Measurements from ENCODE around the gene FLT3LG. TPM values are rescaled to one million over a fixed set of nuclear protein-coding genes. Genes with fewer than 3 reads are reported as not detected.

Gene FLT3LG
- total RNA-seq, 1 experiment from 2014 or later = 0.18 TPM

DNA sequence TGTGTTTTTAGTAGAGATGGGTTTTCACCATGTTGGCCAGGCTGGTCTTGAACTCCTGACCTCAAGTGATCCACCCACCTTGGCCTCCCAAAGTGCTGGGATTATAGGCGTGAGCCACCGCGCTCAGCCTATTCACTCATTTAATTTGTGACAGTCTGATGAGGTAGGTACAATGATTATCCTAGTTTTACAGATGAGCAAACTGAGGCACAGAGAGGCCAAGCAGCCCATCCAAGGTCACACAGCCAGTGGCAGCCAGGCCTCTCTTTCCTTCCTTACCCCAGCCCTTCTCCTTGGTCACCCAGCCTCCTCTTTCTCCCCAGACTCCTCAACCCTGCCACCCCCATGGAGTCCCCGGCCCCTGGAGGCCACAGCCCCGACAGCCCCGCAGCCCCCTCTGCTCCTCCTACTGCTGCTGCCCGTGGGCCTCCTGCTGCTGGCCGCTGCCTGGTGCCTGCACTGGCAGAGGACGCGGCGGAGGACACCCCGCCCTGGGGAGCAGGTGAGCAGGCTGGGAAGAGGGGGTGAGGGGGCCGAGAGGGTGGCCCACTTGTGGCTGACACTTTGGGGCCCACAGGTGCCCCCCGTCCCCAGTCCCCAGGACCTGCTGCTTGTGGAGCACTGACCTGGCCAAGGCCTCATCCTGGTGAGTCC lies 6.1 kb downstream of the FLT3LG start:
- no peaks in the 10 kb centered on the region for H3K9me2 ChIP-seq (replicated peaks; ENCODE audit: low read length)
- no peak overlapping the region for H3K27ac ChIP-seq (ENCODE audit: low read length)
- H3K4me1 ChIP-seq (ENCODE audit: insufficient read depth, low read length) = no peaks in the 10 kb centered on the region
- BruUV-seq (replicated peaks) = no TSS peak
- ChIA-PET POLR2A (ENCODE audit: unreplicated experiment) (no interaction called here), CTCF (no interaction called here)
- intact Hi-C loops (cut with micrococcal nuclease) = no loop called here
- H3K4me2 ChIP-seq (ENCODE audit: low read length) = no peak overlapping the region
- no peak overlapping the region for H3K4me3 ChIP-seq (ENCODE audit: low read length)
- H4K20me1 ChIP-seq (ENCODE audit: low read length) = no peaks in the 10 kb centered on the region
- TF ChIP-seq, protein P1, sequence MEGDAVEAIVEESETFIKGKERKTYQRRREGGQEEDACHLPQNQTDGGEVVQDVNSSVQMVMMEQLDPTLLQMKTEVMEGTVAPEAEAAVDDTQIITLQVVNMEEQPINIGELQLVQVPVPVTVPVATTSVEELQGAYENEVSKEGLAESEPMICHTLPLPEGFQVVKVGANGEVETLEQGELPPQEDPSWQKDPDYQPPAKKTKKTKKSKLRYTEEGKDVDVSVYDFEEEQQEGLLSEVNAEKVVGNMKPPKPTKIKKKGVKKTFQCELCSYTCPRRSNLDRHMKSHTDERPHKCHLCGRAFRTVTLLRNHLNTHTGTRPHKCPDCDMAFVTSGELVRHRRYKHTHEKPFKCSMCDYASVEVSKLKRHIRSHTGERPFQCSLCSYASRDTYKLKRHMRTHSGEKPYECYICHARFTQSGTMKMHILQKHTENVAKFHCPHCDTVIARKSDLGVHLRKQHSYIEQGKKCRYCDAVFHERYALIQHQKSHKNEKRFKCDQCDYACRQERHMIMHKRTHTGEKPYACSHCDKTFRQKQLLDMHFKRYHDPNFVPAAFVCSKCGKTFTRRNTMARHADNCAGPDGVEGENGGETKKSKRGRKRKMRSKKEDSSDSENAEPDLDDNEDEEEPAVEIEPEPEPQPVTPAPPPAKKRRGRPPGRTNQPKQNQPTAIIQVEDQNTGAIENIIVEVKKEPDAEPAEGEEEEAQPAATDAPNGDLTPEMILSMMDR (conservative IDR thresholded peaks at IDR 0.05; ENCODE audit: low read depth, low read length) = no peak
- TF ChIP-seq EZH2phosphoT487 (IDR thresholded peaks at IDR 0.05; ENCODE audit: borderline replicate concordance, low read length) (no peak), EZH2 (IDR thresholded peaks at IDR 0.05; ENCODE audit: low read length, unreplicated experiment) (no peak)
- H3K36me3 ChIP-seq (ENCODE audit: low read depth, low read length) = no peaks in the 10 kb centered on the region
- H3K27me3 ChIP-seq (ENCODE audit: low read length) = no peaks in the 10 kb centered on the region
- ATAC-seq (no peak), DNase-seq (no peak)
- H2AFZ ChIP-seq (ENCODE audit: low read length) = no peak overlapping the region
- H3K9ac ChIP-seq (ENCODE audit: low read length) = no peak overlapping the region
- no peaks in the 10 kb centered on the region for H3F3A ChIP-seq (ENCODE audit: low read length, unreplicated experiment)
- no peaks in the 10 kb centered on the region for H3K79me2 ChIP-seq (ENCODE audit: low read length)
- no peaks in the 10 kb centered on the region for H3K9me3 ChIP-seq (ENCODE audit: low read length)

- intact Hi-C loops (cut with micrococcal nuclease) = no loop called here
- no peak for ATAC-seq
Measured at GRCh38 chr19:49481020-49481683, 7.1 kb downstream of the FLT3LG start.

DNA sequence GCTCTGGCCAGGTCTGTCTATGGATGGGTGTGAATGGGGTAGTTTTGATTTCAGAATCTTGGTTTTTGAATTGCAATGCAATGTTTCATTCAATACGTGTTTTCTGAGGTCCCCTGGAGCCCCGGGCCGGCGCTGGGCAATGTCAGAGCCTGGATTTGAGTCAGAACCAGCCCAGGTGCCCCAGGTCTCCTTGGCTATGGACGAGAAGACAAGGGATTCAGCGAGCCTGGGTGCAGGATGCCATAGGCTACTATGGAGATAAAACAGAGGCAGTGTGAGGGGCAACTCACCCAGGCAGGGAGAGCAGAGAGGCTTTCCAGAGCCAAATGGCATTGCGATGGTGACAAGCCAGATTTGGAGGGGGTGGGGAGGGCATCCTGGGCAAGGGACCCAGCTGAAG lies 12.2 kb downstream of the FLT3LG start:
- H3K4me1 ChIP-seq (ENCODE audit: insufficient read depth, low read length) = peaks cover 12% of the 10 kb centered on the region; the same call in 1 of the 2 replicates
- H3K4me3 ChIP-seq (ENCODE audit: low read length) = no peak overlapping the region
- H3F3A ChIP-seq (ENCODE audit: low read length, unreplicated experiment) = peaks cover 26% of the 10 kb centered on the region
- TSS peak; percentile 81 for BruUV-seq (replicated peaks)
- H3K4me2 ChIP-seq (ENCODE audit: low read length) = no peak overlapping the region
- POLR2A ChIA-PET (ENCODE audit: unreplicated experiment) = interaction anchor here (0.5 kb wide), 1 partner anchor 17 kb away, joined by 3 read pairs; no protein-coding TSS in a partner anchor
- H3K9me2 ChIP-seq (replicated peaks; ENCODE audit: low read length) = no peaks in the 10 kb centered on the region
- H3K27me3 ChIP-seq (ENCODE audit: low read length) = no peaks in the 10 kb centered on the region
- CTCF ChIA-PET = no interaction called here
- peaks cover 36% of the 10 kb centered on the region for H4K20me1 ChIP-seq (ENCODE audit: low read length)
- no peak overlapping the region for H3K27ac ChIP-seq (ENCODE audit: low read length)
- intact Hi-C loops (cut with micrococcal nuclease) = no loop called here
- no peaks in the 10 kb centered on the region for H3K9me3 ChIP-seq (ENCODE audit: low read length)
- ATAC-seq (no peak), DNase-seq (no peak)
- H3K36me3 ChIP-seq (ENCODE audit: low read depth, low read length) = peaks cover 37% of the 10 kb centered on the region
- TF ChIP-seq EZH2phosphoT487 (IDR thresholded peaks at IDR 0.05; ENCODE audit: borderline replicate concordance, low read length) = no peak
- TF ChIP-seq, protein P1 (conservative IDR thresholded peaks at IDR 0.05; ENCODE audit: low read depth, low read length) = no peak
- no peak for TF ChIP-seq EZH2 (IDR thresholded peaks at IDR 0.05; ENCODE audit: low read length, unreplicated experiment)
- H3K9ac ChIP-seq (ENCODE audit: low read length) = no peak overlapping the region
- H2AFZ ChIP-seq (ENCODE audit: low read length) = peak overlapping the region; percentile 90; the same call in 1 of the 2 replicates
- H3K79me2 ChIP-seq (ENCODE audit: low read length) = peaks cover 38% of the 10 kb centered on the region

More at GRCh38 chr19:49481020-49481683, 7.1 kb downstream of the FLT3LG start:
- TF ChIP-seq EZH2 (IDR thresholded peaks at IDR 0.05; ENCODE audit: low read length, unreplicated experiment) = no peak
- no peaks in the 10 kb centered on the region for H3K4me1 ChIP-seq (ENCODE audit: insufficient read depth, low read length)
- H2AFZ ChIP-seq (ENCODE audit: low read length) = no peak overlapping the region
- no peak overlapping the region for H3K4me2 ChIP-seq (ENCODE audit: low read length)
- no peaks in the 10 kb centered on the region for H3K36me3 ChIP-seq (ENCODE audit: low read depth, low read length)
- CTCF ChIA-PET = no interaction called here
- POLR2A ChIA-PET (ENCODE audit: unreplicated experiment) = interaction anchor here (0.6 kb wide), 1 partner anchor 149 kb away, joined by 3 read pairs; no protein-coding TSS in a partner anchor
- no peaks in the 10 kb centered on the region for H3F3A ChIP-seq (ENCODE audit: low read length, unreplicated experiment)
- no peaks in the 10 kb centered on the region for H3K9me3 ChIP-seq (ENCODE audit: low read length)
- no peak overlapping the region for H3K9ac ChIP-seq (ENCODE audit: low read length)
- no peak overlapping the region for H3K4me3 ChIP-seq (ENCODE audit: low read length)
- H4K20me1 ChIP-seq (ENCODE audit: low read length) = no peaks in the 10 kb centered on the region
- no TSS peak for BruUV-seq (replicated peaks)
- DNase-seq = no peak
- H3K27me3 ChIP-seq (ENCODE audit: low read length) = no peaks in the 10 kb centered on the region
- H3K79me2 ChIP-seq (ENCODE audit: low read length) = no peaks in the 10 kb centered on the region
- no peak overlapping the region for H3K27ac ChIP-seq (ENCODE audit: low read length)
- no peaks in the 10 kb centered on the region for H3K9me2 ChIP-seq (replicated peaks; ENCODE audit: low read length)
